ENCODE data around the gene KRTAP10-1. TPM values are rescaled to one million over a fixed set of nuclear protein-coding genes. Genes with fewer than 3 reads are reported as not detected.

The KRTAP10-1 gene
- total and polyA plus RNA-seq, 4 donors = not detected

- no peak for TF ChIP-seq GABPA (IDR thresholded peaks at IDR 0.05 in 1 of 2, conservative IDR thresholded peaks at IDR 0.05 in 1 of 2)
Observed at GRCh38 chr21:44496564-44497550, 43.1 kb downstream of the KRTAP10-1 start (continued).

GRCh38 chr21:44495611-44496563, 44.1 kb downstream of the KRTAP10-1 start:
- TF ChIP-seq HNF4A (conservative IDR thresholded peaks at IDR 0.05) (no peak), NR2F2 (IDR thresholded peaks at IDR 0.05) (no peak)
- peaks cover 0 to 3% (median 2%) of the 10 kb centered on the region in 4 donors for H3K9me3 ChIP-seq (ENCODE audit: control insufficient read depth in 4 of 4, low read length in 3 of 4)
- WGBS = 92% methylated on average over 16 of the region's 16 CpGs
- peaks cover 0 to 2% (median 0%) of the 10 kb centered on the region in 4 donors for H3K36me3 ChIP-seq (ENCODE audit: control insufficient read depth in 4 of 4, insufficient read depth in 3 of 4, low read depth in 1 of 4, low read length in 3 of 4)
- H3K4me1 ChIP-seq (ENCODE audit: control insufficient read depth in 4 of 4, insufficient read depth in 4 of 4, low read length in 3 of 4) = no peaks in the 10 kb centered on the region
- no peak for DNase-seq (ENCODE audit: low spot score)
- no peak overlapping the region for H3K9ac ChIP-seq (ENCODE audit: low read depth in 1 of 2, low read length in 2 of 2)
- no peak overlapping the region for H3K4me3 ChIP-seq (ENCODE audit: low read depth in 1 of 3, low read length in 3 of 3)
- no peak overlapping the region for H3K27ac ChIP-seq (ENCODE audit: low read depth in 1 of 2, low read length in 2 of 2)
- H3K27me3 ChIP-seq (ENCODE audit: control insufficient read depth in 4 of 4, insufficient read depth in 4 of 4, low read length in 3 of 4) = no peaks in the 10 kb centered on the region

- TF ChIP-seq, protein P1, sequence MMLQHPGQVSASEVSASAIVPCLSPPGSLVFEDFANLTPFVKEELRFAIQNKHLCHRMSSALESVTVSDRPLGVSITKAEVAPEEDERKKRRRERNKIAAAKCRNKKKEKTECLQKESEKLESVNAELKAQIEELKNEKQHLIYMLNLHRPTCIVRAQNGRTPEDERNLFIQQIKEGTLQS (IDR thresholded peaks at IDR 0.05) = no peak
- TF ChIP-seq HNF4A (conservative IDR thresholded peaks at IDR 0.05) (no peak), SP1 (IDR thresholded peaks at IDR 0.05) (no peak), HNF4G (IDR thresholded peaks at IDR 0.05) (no peak), FOXA2 (IDR thresholded peaks at IDR 0.05) (no peak), MAX (IDR thresholded peaks at IDR 0.05) (no peak), NR2F2 (IDR thresholded peaks at IDR 0.05) (no peak), RXRA (IDR thresholded peaks at IDR 0.05) (no peak), REST (IDR thresholded peaks at IDR 0.05) (no peak), ZBTB33 (IDR thresholded peaks at IDR 0.05) (no peak), GABPA (IDR thresholded peaks at IDR 0.05 in 1 of 2, conservative IDR thresholded peaks at IDR 0.05 in 1 of 2) (no peak), FOXA1 (IDR thresholded peaks at IDR 0.05) (no peak), YY1 (IDR thresholded peaks at IDR 0.05) (no peak), TAF1 (conservative IDR thresholded peaks at IDR 0.05) (no peak), EGR1 (IDR thresholded peaks at IDR 0.05; ENCODE audit: low read depth in 2 of 2) (no peak), JUND (IDR thresholded peaks at IDR 0.05) (no peak), RAD21 (IDR thresholded peaks at IDR 0.05) (no peak)
- TF ChIP-seq, protein P2, sequence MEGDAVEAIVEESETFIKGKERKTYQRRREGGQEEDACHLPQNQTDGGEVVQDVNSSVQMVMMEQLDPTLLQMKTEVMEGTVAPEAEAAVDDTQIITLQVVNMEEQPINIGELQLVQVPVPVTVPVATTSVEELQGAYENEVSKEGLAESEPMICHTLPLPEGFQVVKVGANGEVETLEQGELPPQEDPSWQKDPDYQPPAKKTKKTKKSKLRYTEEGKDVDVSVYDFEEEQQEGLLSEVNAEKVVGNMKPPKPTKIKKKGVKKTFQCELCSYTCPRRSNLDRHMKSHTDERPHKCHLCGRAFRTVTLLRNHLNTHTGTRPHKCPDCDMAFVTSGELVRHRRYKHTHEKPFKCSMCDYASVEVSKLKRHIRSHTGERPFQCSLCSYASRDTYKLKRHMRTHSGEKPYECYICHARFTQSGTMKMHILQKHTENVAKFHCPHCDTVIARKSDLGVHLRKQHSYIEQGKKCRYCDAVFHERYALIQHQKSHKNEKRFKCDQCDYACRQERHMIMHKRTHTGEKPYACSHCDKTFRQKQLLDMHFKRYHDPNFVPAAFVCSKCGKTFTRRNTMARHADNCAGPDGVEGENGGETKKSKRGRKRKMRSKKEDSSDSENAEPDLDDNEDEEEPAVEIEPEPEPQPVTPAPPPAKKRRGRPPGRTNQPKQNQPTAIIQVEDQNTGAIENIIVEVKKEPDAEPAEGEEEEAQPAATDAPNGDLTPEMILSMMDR (IDR thresholded peaks at IDR 0.05; ENCODE audit: low read depth, low read length, missing input control) = no peak
- H3K36me3 ChIP-seq (ENCODE audit: control insufficient read depth in 4 of 4, insufficient read depth in 3 of 4, low read depth in 1 of 4, low read length in 3 of 4) = peaks cover 0 to 6% (median 3%) of the 10 kb centered on the region in 4 donors
- peaks cover 0 to 3% (median 2%) of the 10 kb centered on the region in 4 donors for H3K9me3 ChIP-seq (ENCODE audit: control insufficient read depth in 4 of 4, low read length in 3 of 4)
- H3K4me3 ChIP-seq (ENCODE audit: low read depth in 1 of 3, low read length in 3 of 3) = no peak overlapping the region
- H3K27me3 ChIP-seq (ENCODE audit: control insufficient read depth in 4 of 4, insufficient read depth in 4 of 4, low read length in 3 of 4) = no peaks in the 10 kb centered on the region
- H3K4me1 ChIP-seq (ENCODE audit: control insufficient read depth in 4 of 4, insufficient read depth in 4 of 4, low read length in 3 of 4) = no peaks in the 10 kb centered on the region
- no peak for DNase-seq (ENCODE audit: low spot score)
- 82% methylated on average over 13 of the region's 13 CpGs for WGBS
- H3K9ac ChIP-seq (ENCODE audit: low read depth in 1 of 2, low read length in 2 of 2) = no peak overlapping the region
- no peak overlapping the region for H3K27ac ChIP-seq (ENCODE audit: low read depth in 1 of 2, low read length in 2 of 2)
Observed at GRCh38 chr21:44494956-44495355, 45.0 kb downstream of the KRTAP10-1 start.

Data from liver (tissue), 9 donors.